H1 (cell line): ENCODE data around the gene ZNF468. TPM values are rescaled to one million over a fixed set of nuclear protein-coding genes. Genes with fewer than 3 reads are reported as not detected.
"Not testable (repeated sequence)": the region's sequence is repeated elsewhere in the genome, so short reads cannot be mapped to it uniquely, and the experiment has no call there.

ENCODE experiments used
- CTCF ChIA-PET: fragments of 300-600 bp; sonication (Branson Sonifier 250); formaldehyde crosslinking; loops from one replicate; lab custom pipeline; 2021; ENCODE audit not compliant: partially characterized antibody; lab: Charles Lee
- POLR2A ChIA-PET: fragments of 300-600 bp; sonication (Branson Sonifier 250); formaldehyde crosslinking; loops from one replicate; lab custom pipeline; 2021; ENCODE audit warnings: inconsistent platforms; ENCODE audit not compliant: partially characterized antibody; lab: Charles Lee
- DNase-seq, 2 experiments: peaks; one replicate each; pipeline versions ENCODE4 v3.0.0 to v3.0.0-alpha.2; 2010 to 2022; ENCODE audit warnings: low spot score in 2 of 2, low read depth in 1 of 2, mixed read lengths in 1 of 2
- FAIRE-seq: peaks from 2 replicates; lab custom pipeline; 2011; peaks lifted over from hg19 to GRCh38; lab: Jason Lieb, UNC
- H2AFZ ChIP-seq: 2 replicates; pipeline ENCODE4 v1.8.1; 2012; ENCODE audit warnings: low read length, inconsistent platforms
- H2AK5ac ChIP-seq: 2 replicates; pipeline ENCODE4 v1.6.1; 2013; ENCODE audit warnings: low read depth, low read length
- H2BK120ac ChIP-seq: replicated peaks from 2 replicates; pipeline ENCODE3; 2013; ENCODE audit warnings: low read depth, low read length, inconsistent platforms
- H2BK12ac ChIP-seq: 2 replicates; pipeline ENCODE4 v1.6.1; 2013; ENCODE audit warnings: low read depth, low read length
- H2BK15ac ChIP-seq: 2 replicates; pipeline ENCODE4 v1.6.1; 2013; ENCODE audit warnings: low read length
- H2BK20ac ChIP-seq: 2 replicates; pipeline ENCODE4 v1.6.1; 2013; ENCODE audit warnings: low read length
- H2BK5ac ChIP-seq: 2 replicates; pipeline ENCODE4 v1.6.1; 2013; ENCODE audit warnings: low read depth, low read length
- H3K14ac ChIP-seq: 2 replicates; pipeline ENCODE4 v1.6.1; 2013; ENCODE audit warnings: inconsistent platforms; ENCODE audit not compliant: insufficient read length
- H3K18ac ChIP-seq: 2 replicates; pipeline ENCODE4 v1.6.1; 2013; ENCODE audit warnings: low read length; ENCODE audit errors: extremely low read depth
- H3K23ac ChIP-seq: 2 replicates; pipeline ENCODE4 v1.6.1; 2013; ENCODE audit warnings: inconsistent platforms; ENCODE audit not compliant: insufficient read length
- H3K23me2 ChIP-seq: 2 replicates; pipeline ENCODE4 v1.6.1; 2013; ENCODE audit warnings: low read depth, low read length
- H3K27ac ChIP-seq: 2 replicates; pipeline ENCODE4 v1.6.1; 2011; ENCODE audit warnings: low read depth, low read length, inconsistent platforms
- H3K27me3 ChIP-seq, 4 experiments: replicated peaks in 1 of 4; 1 replicate in 1 of 4; 2 replicates in 3 of 4; pipeline versions ENCODE4 v1.6.1 to v1.8.1; 2011 to 2013; ENCODE audit warnings: low read length in 3 of 4, mild to moderate bottlenecking in 3 of 4, inconsistent platforms in 2 of 4, mixed read lengths in 2 of 4, moderate library complexity in 1 of 4; ENCODE audit not compliant: control insufficient read depth in 3 of 4, insufficient read depth in 3 of 4; ENCODE audit errors: extremely low read depth in 1 of 4
- H3K36me3 ChIP-seq, 4 experiments: 2 replicates each; pipeline versions ENCODE4 v1.6.1 to v1.8.1; 2011 to 2013; ENCODE audit warnings: mild to moderate bottlenecking in 4 of 4, low read length in 3 of 4, moderate library complexity in 2 of 4, control low read depth in 1 of 4, inconsistent platforms in 1 of 4; ENCODE audit not compliant: insufficient read depth in 4 of 4, control insufficient read depth in 2 of 4
- H3K4ac ChIP-seq: replicated peaks from 2 replicates; pipeline ENCODE3; 2013; ENCODE audit warnings: low read length, low read depth, mixed read lengths, inconsistent platforms; ENCODE audit not compliant: insufficient read length
- H3K4me1 ChIP-seq, 4 experiments: replicated peaks in 1 of 4; 1 replicate in 1 of 4; 2 replicates in 3 of 4; pipeline versions ENCODE4 v1.6.1 to v1.8.1; 2011 to 2013; ENCODE audit warnings: low read length in 3 of 4, inconsistent platforms in 2 of 4, mixed read lengths in 1 of 4; ENCODE audit not compliant: insufficient read depth in 4 of 4, control insufficient read depth in 3 of 4
- H3K4me2 ChIP-seq, 2 experiments: 2 replicates each; pipeline versions ENCODE4 v1.6.1 to v1.8.1; 2011 to 2013; ENCODE audit warnings: low read depth in 2 of 2, low read length in 2 of 2, control low read depth in 1 of 2, inconsistent platforms in 1 of 2, mild to moderate bottlenecking in 1 of 2; ENCODE audit not compliant: insufficient read depth in 1 of 2
- H3K4me3 ChIP-seq, 4 experiments: fragments of 200-600, 300-600 bp in 1 of 4; sonication (generic), shearing (Covaris generic), sonication (Bioruptor Twin) in 1 of 4; 2 replicates each; pipeline versions ENCODE4 v1.5.1 to v1.8.1; 2011 to 2016; ENCODE audit warnings: low read length in 4 of 4, low read depth in 3 of 4, control low read depth in 2 of 4, inconsistent platforms in 2 of 4, mild to moderate bottlenecking in 2 of 4, mixed read lengths in 1 of 4, moderate library complexity in 1 of 4; ENCODE audit not compliant: insufficient read depth in 2 of 4; ENCODE audit errors: extremely low read depth in 1 of 4
- H3K56ac ChIP-seq: replicated peaks from 2 replicates; pipeline ENCODE3; 2013; ENCODE audit warnings: low read depth, mild to moderate bottlenecking, mixed read lengths, low read length, inconsistent platforms; ENCODE audit not compliant: insufficient read length
- H3K79me1 ChIP-seq: 2 replicates; pipeline ENCODE4 v1.6.1; 2013; ENCODE audit warnings: low read depth, low read length, control low read depth
- H3K79me2 ChIP-seq, 2 experiments: 2 replicates each; pipeline versions ENCODE4 v1.6.1 to v1.8.1; 2012 to 2013; ENCODE audit warnings: low read length in 2 of 2, mild to moderate bottlenecking in 2 of 2, inconsistent platforms in 1 of 2; ENCODE audit not compliant: insufficient read depth in 2 of 2, control insufficient read depth in 1 of 2
- H3K9ac ChIP-seq, 4 experiments: replicated peaks in 1 of 4; 1 replicate in 1 of 4; 2 replicates in 3 of 4; pipeline versions ENCODE4 v1.6.1 to v1.8.1; 2011 to 2013; ENCODE audit warnings: low read depth in 3 of 4, low read length in 3 of 4, control low read depth in 2 of 4, mild to moderate bottlenecking in 2 of 4, moderate library complexity in 2 of 4, inconsistent platforms in 1 of 4; ENCODE audit errors: extremely low read depth in 1 of 4
- H3K9me3 ChIP-seq, 2 experiments: 2 replicates each; pipeline versions ENCODE4 v1.6.1 to v1.8.1; 2012 to 2013; ENCODE audit warnings: mild to moderate bottlenecking in 2 of 2, moderate library complexity in 2 of 2, control low read depth in 1 of 2, inconsistent platforms in 1 of 2, low read depth in 1 of 2, low read length in 1 of 2, mixed read lengths in 1 of 2; ENCODE audit not compliant: insufficient read depth in 2 of 2
- H4K20me1 ChIP-seq, 2 experiments: replicated peaks in 1 of 2; 2 replicates each; pipeline versions ENCODE3 to v1.8.1; 2011 to 2013; ENCODE audit warnings: inconsistent platforms in 2 of 2, low read length in 2 of 2, mild to moderate bottlenecking in 1 of 2; ENCODE audit not compliant: insufficient read depth in 2 of 2, control insufficient read depth in 1 of 2
- H4K5ac ChIP-seq: 2 replicates; pipeline ENCODE4 v1.6.1; 2013; ENCODE audit warnings: low read length, low read depth, mixed read lengths, inconsistent platforms; ENCODE audit not compliant: insufficient read length
- H4K8ac ChIP-seq: 2 replicates; pipeline ENCODE4 v1.8.0; 2013; ENCODE audit warnings: mild to moderate bottlenecking, moderate library complexity, low read length, inconsistent platforms; ENCODE audit not compliant: insufficient read depth; ENCODE audit errors: extremely low read depth
- H4K91ac ChIP-seq: replicated peaks from 2 replicates; pipeline ENCODE3; 2013; ENCODE audit warnings: low read length, mixed read lengths, inconsistent platforms; ENCODE audit not compliant: insufficient read length
- WGBS, 2 experiments: shearing (Covaris generic) in 1 of 2; methylation state at CpG; one replicate each; pipeline versions ENCODE4 v1.1.6 to v1.1.7; 2013 to 2015; ENCODE audit warnings: low lambda C conversion rate in 2 of 2, mixed read lengths in 2 of 2, inconsistent platforms in 1 of 2, low coverage in 1 of 2, missing lambda C conversion rate in 1 of 2; ENCODE audit not compliant: insufficient replicate concordance in 2 of 2, insufficient coverage in 1 of 2, insufficient read length in 1 of 2; ENCODE audit errors: extremely low coverage in 1 of 2, missing lambda C conversion rate in 1 of 2; 5-methylcytosine and 5-hydroxymethylcytosine counted together
- polyA plus RNA-seq, 7 experiments: library from polyadenylated mRNA; depleted of rRNA in 3 of 7; stranded (reverse) in 5 of 7; unstranded in 2 of 7; fragments of >200 nt in 5 of 7; fragments of 200-250 nt in 2 of 7; gene quantifications; 1 replicate in 5 of 7; 2 replicates in 1 of 7; 4 replicates in 1 of 7; pipeline versions ENCODE4 v1.2.1 to v1.2.3, GENCODE V29; 2011 to 2013; ENCODE audit warnings: missing spikeins in 2 of 7, mixed read lengths in 2 of 7
- total RNA-seq: library from RNA; stranded (reverse); fragmentation: NEBNext Ultra II Directional; extraction: Animal tissue kit (Norgen Biotek cat#: 25700); gene quantifications from 2 replicates; pipeline ENCODE4 v1.2.1, GENCODE V29; 2021

Gene ZNF468
- total and polyA plus RNA-seq, 2 of the 8 experiments (the other 6 are each of a cell fraction or from before 2014, with no cell fraction given), result 13.5 to 26.1 TPM

- Histone ChIP-seq H3K4me3 (peak overlapping the region; percentile 75 to 86 (median 78)), H2AFZ (peak overlapping the region; percentile 92), H3K9ac (peak overlapping the region in 2 of 4 experiments; percentile 43 to 54; a peak in 4 of 7 replicates), H3K4me2 (peak overlapping the region; percentile 58 to 87)
- H3K27me3 ChIP-seq, H3K36me3 ChIP-seq, H4K20me1 ChIP-seq, H3K23ac ChIP-seq, H2BK20ac ChIP-seq, H3K27ac ChIP-seq, H3K9me3 ChIP-seq, H3K4me1 ChIP-seq, H3K23me2 ChIP-seq, CTCF ChIA-PET, H2BK120ac ChIP-seq, POLR2A ChIA-PET, H2AK5ac ChIP-seq, H2BK12ac ChIP-seq, H3K56ac ChIP-seq, H3K14ac ChIP-seq, H2BK15ac ChIP-seq, H3K4ac ChIP-seq, DNase-seq, H3K79me1 ChIP-seq, H3K18ac ChIP-seq, FAIRE-seq, H4K8ac ChIP-seq, H4K5ac ChIP-seq, H3K79me2 ChIP-seq, H4K91ac ChIP-seq, H2BK5ac ChIP-seq: not testable (repeated sequence)
- WGBS, 2 experiments, result 5% methylated on average over 13 of the region's 31 CpGs; no CpG with 5 or more reads in 1 of the 2 experiments
These were observed 660 bp downstream of the ZNF468 start for GRCh38 chr19:52856540-52857377.
